GM12801 (cell line): ENCODE measurements around the gene NTRK3.

Experiments used
- CTCF ChIP-seq: IDR thresholded peaks from one replicate; pipeline ENCODE4 v1.5.1; 2011; ENCODE audit warnings: control low read depth; ENCODE audit not compliant: insufficient read length; ENCODE audit errors: extremely low read depth

NTRK3 gene

GRCh38 chr15:88120026-88120425 lies 136.5 kb downstream of the NTRK3 start:
- no peak for TF ChIP-seq CTCF

- no peak for TF ChIP-seq CTCF
Observed at GRCh38 chr15:88118741-88119140, 137.8 kb downstream of the NTRK3 start.

- no peak for TF ChIP-seq CTCF
Observed at GRCh38 chr15:88118035-88118434, 138.5 kb downstream of the NTRK3 start.

DNA sequence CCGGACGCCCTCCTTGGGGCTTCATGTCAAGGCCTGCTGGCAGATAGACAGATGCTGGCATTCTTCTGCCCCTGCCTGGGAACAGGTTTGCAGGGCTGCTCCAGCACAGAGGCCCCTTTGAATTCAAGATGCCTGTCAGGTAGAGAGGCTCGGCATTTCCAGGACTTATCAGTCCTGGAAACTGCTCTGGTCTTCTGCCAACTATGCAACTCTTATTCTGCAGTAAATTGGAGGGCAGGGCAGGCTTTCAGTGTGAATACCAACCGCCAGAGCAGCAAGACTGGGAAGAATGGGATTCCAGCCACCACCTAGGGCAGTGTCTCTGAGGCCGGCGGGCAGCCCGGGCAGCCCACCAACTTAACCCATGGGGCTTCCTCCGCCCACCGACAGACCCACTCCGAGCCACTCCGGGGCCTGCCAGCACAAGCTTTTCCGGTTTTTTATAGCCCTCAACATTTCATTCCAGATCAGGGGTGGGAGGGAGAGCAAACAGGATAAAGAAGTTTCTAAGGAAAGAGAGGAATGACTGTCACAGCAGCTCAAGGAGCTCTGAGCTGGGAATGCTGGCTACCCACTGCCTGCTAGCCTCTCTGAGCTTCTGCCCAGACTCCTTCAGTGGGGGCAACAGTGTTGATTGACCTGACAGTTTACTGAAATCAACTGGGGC lies 140.9 kb downstream of the NTRK3 start:
- TF ChIP-seq CTCF = no peak

DNA sequence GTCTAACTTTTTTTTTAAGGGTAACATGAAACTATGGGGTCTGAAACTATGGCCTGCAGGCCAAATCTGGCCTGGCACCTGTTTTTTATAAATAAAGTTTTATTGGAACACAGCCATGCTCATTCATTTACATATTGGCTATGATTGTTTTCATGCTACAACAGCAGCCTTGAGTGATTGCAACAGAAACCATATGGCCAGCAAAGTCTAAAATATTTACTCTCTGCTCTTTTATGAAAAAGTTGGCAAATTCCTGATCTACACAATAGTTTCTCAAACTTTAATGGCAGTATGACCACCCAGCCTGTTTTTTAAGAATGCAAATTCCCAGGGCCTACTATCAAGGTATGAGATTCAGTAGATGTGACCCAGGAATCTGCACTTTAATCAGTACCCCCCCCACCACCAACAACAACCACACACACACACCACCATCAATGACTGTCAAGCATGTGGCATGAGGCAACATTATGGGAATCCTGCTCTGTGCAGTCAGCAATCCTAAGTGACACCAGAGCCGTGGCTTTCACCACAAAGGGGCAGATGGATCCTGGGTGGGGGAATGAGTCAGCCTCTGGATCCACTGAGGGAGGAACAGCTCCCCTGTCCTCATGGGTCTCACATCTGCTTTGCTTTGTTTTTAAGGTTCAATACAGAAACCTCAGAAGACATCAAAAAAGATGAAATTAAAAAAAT lies 142.8 kb downstream of the NTRK3 start:
- no peak for TF ChIP-seq CTCF

GRCh38 chr15:88108991-88109390 lies 147.5 kb downstream of the NTRK3 start:
- TF ChIP-seq CTCF = no peak

DNA sequence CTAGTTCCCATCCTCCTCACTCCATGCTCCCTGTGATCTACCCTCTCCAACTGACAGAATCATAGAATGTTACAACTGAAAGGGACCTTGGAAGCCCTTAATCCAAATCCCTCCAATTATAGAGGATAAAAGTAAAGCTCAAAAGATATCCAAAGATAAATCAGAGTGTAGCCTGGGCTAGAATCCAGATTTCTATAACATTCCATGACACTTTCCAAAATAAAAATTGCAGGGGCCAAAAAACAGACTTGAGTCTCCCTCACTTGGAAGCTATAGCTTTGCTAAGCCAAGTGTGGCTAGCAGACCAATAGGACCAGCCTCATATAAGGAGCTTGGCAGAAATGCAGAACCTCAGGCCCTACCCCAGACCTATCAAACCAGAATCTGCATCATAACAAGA lies 148.1 kb downstream of the NTRK3 start:
- TF ChIP-seq CTCF = no peak
